ENCODE results near the gene SLU7. TPM values are rescaled to one million over a fixed set of nuclear protein-coding genes. Genes with fewer than 3 reads are reported as not detected.
A peak's percentile ranks its signal among the peaks of the same experiment; 100 is the strongest.

The SLU7 gene
- total RNA-seq, 1 donor from 2014 or later: 35.8 TPM

GRCh38 chr5:160357861-160358411, 60.9 kb downstream of the SLU7 start:
- no peak for TF ChIP-seq CTCF (IDR thresholded peaks at IDR 0.05; ENCODE audit: unreplicated experiment)
- H3K36me3 Mint-ChIP-seq: no peaks in the 10 kb centered on the region
- no peak overlapping the region for H3K4me3 Mint-ChIP-seq
- no peaks in the 10 kb centered on the region for H3K27me3 Mint-ChIP-seq (ENCODE audit: low read depth)
- no peaks in the 10 kb centered on the region for H3K9me3 Mint-ChIP-seq
- H3K27ac Mint-ChIP-seq: no peak overlapping the region
- no peak for DNase-seq (ENCODE audit: low spot score in 2 of 2, unreplicated experiment in 2 of 2)
- peaks cover 17% of the 10 kb centered on the region for H3K4me1 Mint-ChIP-seq

- DNase-seq (ENCODE audit: low spot score in 2 of 2, unreplicated experiment in 2 of 2): no peak
- H3K27me3 Mint-ChIP-seq (ENCODE audit: low read depth): no peaks in the 10 kb centered on the region
- H3K9me3 Mint-ChIP-seq: no peaks in the 10 kb centered on the region
- TF ChIP-seq CTCF (IDR thresholded peaks at IDR 0.05; ENCODE audit: unreplicated experiment): no peak
- peaks cover 15% of the 10 kb centered on the region for H3K4me1 Mint-ChIP-seq
- peak overlapping the region; percentile 19 for H3K27ac Mint-ChIP-seq
- H3K4me3 Mint-ChIP-seq: no peak overlapping the region
- H3K36me3 Mint-ChIP-seq: no peaks in the 10 kb centered on the region
These were observed 61.5 kb downstream of the SLU7 start for GRCh38 chr5:160357394-160357793.

GRCh38 chr5:160356550-160357347, 62.1 kb downstream of the SLU7 start:
- Mint-ChIP-seq H3K9me3 (no peaks in the 10 kb centered on the region), H3K4me1 (peaks cover 15% of the 10 kb centered on the region), H3K36me3 (no peaks in the 10 kb centered on the region), H3K4me3 (no peak overlapping the region), H3K27ac (peak overlapping the region; percentile 21), H3K27me3 (ENCODE audit: low read depth) (no peaks in the 10 kb centered on the region)
- no peak for DNase-seq (ENCODE audit: low spot score in 2 of 2, unreplicated experiment in 2 of 2)
- no peak for TF ChIP-seq CTCF (IDR thresholded peaks at IDR 0.05; ENCODE audit: unreplicated experiment)

GRCh38 chr5:160354666-160355065, 64.2 kb downstream of the SLU7 start:
- no peaks in the 10 kb centered on the region for H3K9me3 Mint-ChIP-seq

GRCh38 chr5:160353379-160353778, 65.5 kb downstream of the SLU7 start:
- no peak for DNase-seq (ENCODE audit: low spot score in 2 of 2, unreplicated experiment in 2 of 2)
- H3K27ac Mint-ChIP-seq: no peak overlapping the region
- H3K36me3 Mint-ChIP-seq: no peaks in the 10 kb centered on the region
- no peaks in the 10 kb centered on the region for H3K9me3 Mint-ChIP-seq
- TF ChIP-seq CTCF (IDR thresholded peaks at IDR 0.05; ENCODE audit: unreplicated experiment): no peak
- H3K27me3 Mint-ChIP-seq (ENCODE audit: low read depth): no peaks in the 10 kb centered on the region
- peaks cover 5% of the 10 kb centered on the region for H3K4me1 Mint-ChIP-seq
- no peak overlapping the region for H3K4me3 Mint-ChIP-seq

More at GRCh38 chr5:160354666-160355065, 64.2 kb downstream of the SLU7 start:
- DNase-seq (ENCODE audit: low spot score in 2 of 2, unreplicated experiment in 2 of 2): no peak
- TF ChIP-seq CTCF (IDR thresholded peaks at IDR 0.05; ENCODE audit: unreplicated experiment): no peak
- Mint-ChIP-seq H3K4me1 (peaks cover 9% of the 10 kb centered on the region), H3K27ac (no peak overlapping the region), H3K36me3 (no peaks in the 10 kb centered on the region), H3K27me3 (ENCODE audit: low read depth) (no peaks in the 10 kb centered on the region), H3K4me3 (no peak overlapping the region)

Measured in mesothelial cell of epicardium (in vitro differentiated cells).